ENCODE results near the gene ELL.

DNA sequence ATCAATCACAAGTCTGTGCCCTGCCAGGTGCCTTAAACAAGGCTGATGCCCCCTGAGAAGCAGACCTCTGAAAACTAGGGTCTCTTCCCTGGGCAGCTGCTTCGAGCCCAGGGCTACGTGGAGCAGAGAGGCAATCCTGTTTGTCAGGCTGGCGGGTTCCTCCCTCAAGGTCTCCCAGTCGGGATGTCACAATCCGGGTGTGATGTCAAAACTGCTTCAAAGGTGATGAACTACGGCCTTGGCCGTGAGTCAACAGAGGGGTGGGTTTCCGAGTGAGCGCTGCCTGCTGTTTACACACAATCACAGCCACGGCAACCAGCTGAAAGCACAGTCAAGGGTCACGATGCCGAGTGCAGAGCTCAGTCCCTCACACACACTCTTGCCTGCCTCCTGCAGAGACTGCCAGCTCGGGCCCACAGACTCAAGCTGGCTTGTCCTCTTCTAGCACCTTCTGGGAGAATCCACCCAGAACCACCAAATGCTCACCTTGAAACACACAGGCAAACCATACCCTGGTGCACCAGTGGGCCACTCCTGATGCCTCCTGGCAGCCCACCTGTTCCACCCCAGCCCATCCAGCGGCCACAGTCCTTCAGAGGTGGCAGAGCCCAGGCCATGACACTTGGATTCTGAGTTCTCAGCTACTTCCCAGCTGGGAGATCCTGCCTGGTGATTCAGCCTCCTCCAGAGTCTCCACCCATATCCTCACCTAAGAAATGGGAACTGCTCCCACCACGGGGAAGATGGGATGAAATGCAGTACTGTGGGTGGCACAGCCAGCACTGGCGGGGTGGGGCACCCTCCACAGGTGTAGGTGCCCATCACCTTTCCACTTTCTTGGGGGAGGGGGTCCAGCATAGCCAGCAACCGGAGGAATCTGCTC lies 6.8 kb downstream of the ELL start:
- TF ChIP-seq EZH2 (IDR thresholded peaks at IDR 0.05), result no peak
- no peak for TF ChIP-seq POLR2AphosphoS5 (IDR thresholded peaks at IDR 0.05; ENCODE audit: low read depth, low read length)
